K562 (cell line): Measurements from ENCODE around the gene MAP3K6. TPM values are rescaled to one million over a fixed set of nuclear protein-coding genes. Genes with fewer than 3 reads are reported as not detected.

Experiments used
- ADNP ChIP-seq: fragments of 200-800 bp; sonication (Bioruptor generic); IDR thresholded peaks from 2 replicates; pipeline ENCODE4 v1.6.1; 2016; ENCODE audit warnings: missing genetic modification characterization, missing compliant biosample characterization
- BHLHE40 ChIP-seq: IDR thresholded peaks from 2 replicates; pipeline ENCODE4 v1.6.1; 2011; ENCODE audit warnings: low read length, improper control_type of control experiment
- E2F3 ChIP-seq: fragments of 250-450 bp; sonication (Bioruptor Pico); IDR thresholded peaks from 2 replicates; pipeline ENCODE4 v1.4.0; 2020; ENCODE audit warnings: mild to moderate bottlenecking
- KLF13 ChIP-seq: fragments of 450-650 bp; IDR thresholded peaks from 2 replicates; pipeline ENCODE4 v1.6.1; 2016; ENCODE audit warnings: missing genetic modification characterization, low read depth, mild to moderate bottlenecking, missing compliant biosample characterization, moderate library complexity, borderline replicate concordance
- MCM5 ChIP-seq: fragments of 450-650 bp; IDR thresholded peaks from 2 replicates; pipeline ENCODE4 v1.6.1; 2016; ENCODE audit warnings: low read depth
- PURB ChIP-seq: sonication (generic); formaldehyde crosslinking; IDR thresholded peaks from 2 replicates; pipeline ENCODE4 v1.9.0; 2021; ENCODE audit warnings: low read depth, mild to moderate bottlenecking, missing genetic modification reagents
- SUPT5H ChIP-seq: fragments of 450-650 bp; IDR thresholded peaks from 2 replicates; pipeline ENCODE4 v1.6.1; 2016
- TBL1XR1 ChIP-seq, 2 experiments: IDR thresholded peaks; 2 replicates each; pipeline ENCODE4 v1.6.1; 2012; ENCODE audit warnings: improper control_type of control experiment in 2 of 2, low read length in 2 of 2, mild to moderate bottlenecking in 1 of 2
- TBP ChIP-seq: optimal IDR thresholded peaks from 2 replicates; pipeline ENCODE3; 2011; ENCODE audit warnings: low read depth, low read length, improper control_type of control experiment
- TCF7L2 ChIP-seq: fragments of 150-350 bp; IDR thresholded peaks from 2 replicates; pipeline ENCODE4 v1.6.1; 2016; ENCODE audit warnings: low read depth, mild to moderate bottlenecking, low read length, moderate library complexity
- WHSC1 ChIP-seq: IDR thresholded peaks from one replicate; pipeline ENCODE4 v1.6.1; 2012; ENCODE audit warnings: low read length, control low read depth, inconsistent platforms
- YY1 ChIP-seq, 3 experiments: IDR thresholded peaks; 2 replicates each; pipeline ENCODE4 v1.6.1; 2011; ENCODE audit warnings: low read length in 2 of 3, mild to moderate bottlenecking in 2 of 3, moderate library complexity in 2 of 3, borderline replicate concordance in 1 of 3, control low read depth in 1 of 3, low read depth in 1 of 3; ENCODE audit not compliant: insufficient read depth in 3 of 3, insufficient replicate concordance in 2 of 3, control insufficient read depth in 1 of 3, insufficient read length in 1 of 3; ENCODE audit errors: extremely low read depth in 1 of 3
- ZNF717 ChIP-seq: fragments of 250-450 bp; sonication (Bioruptor Pico); IDR thresholded peaks from 2 replicates; pipeline ENCODE4 v1.5.0; 2021
- polyA plus RNA-seq, 8 experiments: library from polyadenylated mRNA; depleted of rRNA in 4 of 8; stranded (reverse) in 5 of 8; unstranded in 3 of 8; fragments of >200 nt; fragmentation: Nextera tagmentation in 2 of 8; fragmentation: Illumina TruSeq in 1 of 8; extraction: Ambion mirVana in 2 of 8; extraction: Trizol in 1 of 8; gene quantifications; 2 replicates each; pipeline versions ENCODE4 v1.2.1 to v1.2.3, GENCODE V29; 2011 to 2014; ENCODE audit warnings: inconsistent platforms in 1 of 8, missing spikeins in 1 of 8
- total RNA-seq, 7 experiments: library from RNA; depleted of rRNA in 6 of 7; stranded (reverse); fragments of >200 nt in 6 of 7; fragmentation: Illumina TruSeq in 2 of 7; extraction: Trizol in 2 of 7; gene quantifications; 2 replicates each; pipeline versions ENCODE4 v1.2.1 to v1.2.3, GENCODE V29; 2011 to 2021; ENCODE audit warnings: low replicate concordance in 1 of 7
- TF ChIP-seq, protein P1 (sequence below): fragments of 250-450 bp; sonication (Bioruptor Pico); IDR thresholded peaks from 2 replicates; pipeline ENCODE4 v1.4.0; 2020; ENCODE audit warnings: borderline replicate concordance
- TF ChIP-seq, protein P2 (sequence below): sonication (generic); formaldehyde crosslinking; IDR thresholded peaks from 2 replicates; pipeline ENCODE4 v1.8.0; 2022; ENCODE audit warnings: mild to moderate bottlenecking, missing genetic modification reagents

MAP3K6 gene
- total and polyA plus RNA-seq, 9 of the 15 experiments (the other 6 are each of a cell fraction or from before 2014, with no cell fraction given): 0.99 to 21.9 (median 7.0) TPM

- TF ChIP-seq MCM5 (no peak), WHSC1 (no peak), BHLHE40 (no peak), TBL1XR1 (IDR thresholded peaks at IDR 0.05; ENCODE audit: low read length in 2 of 2) (no peak), KLF13 (no peak), ADNP (tag) (no peak), YY1 (IDR thresholded peaks at IDR 0.05; ENCODE audit: borderline replicate concordance in 1 of 3, control insufficient read depth in 1 of 3, extremely low read depth in 1 of 3, insufficient read depth in 3 of 3, insufficient read length in 1 of 3, insufficient replicate concordance in 2 of 3, low read depth in 1 of 3, low read length in 2 of 3) (peak in 1 of 3 experiments; percentile 23), TCF7L2 (no peak), ZNF717 (no peak), PURB (no peak), TBP (peak; percentile 28), SUPT5H (no peak), E2F3 (CRISPR knock-in tag) (no peak)
- TF ChIP-seq, protein P1, sequence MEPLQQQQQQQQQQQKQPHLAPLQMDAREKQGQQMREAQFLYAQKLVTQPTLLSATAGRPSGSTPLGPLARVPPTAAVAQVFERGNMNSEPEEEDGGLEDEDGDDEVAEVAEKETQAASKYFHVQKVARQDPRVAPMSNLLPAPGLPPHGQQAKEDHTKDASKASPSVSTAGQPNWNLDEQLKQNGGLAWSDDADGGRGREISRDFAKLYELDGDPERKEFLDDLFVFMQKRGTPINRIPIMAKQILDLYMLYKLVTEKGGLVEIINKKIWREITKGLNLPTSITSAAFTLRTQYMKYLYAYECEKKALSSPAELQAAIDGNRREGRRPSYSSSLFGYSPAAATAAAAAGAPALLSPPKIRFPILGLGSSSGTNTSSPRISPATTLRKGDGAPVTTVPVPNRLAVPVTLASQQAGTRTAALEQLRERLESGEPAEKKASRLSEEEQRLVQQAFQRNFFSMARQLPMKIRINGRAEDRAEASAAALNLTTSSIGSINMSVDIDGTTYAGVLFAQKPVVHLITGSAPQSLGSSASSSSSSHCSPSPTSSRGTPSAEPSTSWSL (CRISPR knock-in tag): no peak
- TF ChIP-seq, protein P2, sequence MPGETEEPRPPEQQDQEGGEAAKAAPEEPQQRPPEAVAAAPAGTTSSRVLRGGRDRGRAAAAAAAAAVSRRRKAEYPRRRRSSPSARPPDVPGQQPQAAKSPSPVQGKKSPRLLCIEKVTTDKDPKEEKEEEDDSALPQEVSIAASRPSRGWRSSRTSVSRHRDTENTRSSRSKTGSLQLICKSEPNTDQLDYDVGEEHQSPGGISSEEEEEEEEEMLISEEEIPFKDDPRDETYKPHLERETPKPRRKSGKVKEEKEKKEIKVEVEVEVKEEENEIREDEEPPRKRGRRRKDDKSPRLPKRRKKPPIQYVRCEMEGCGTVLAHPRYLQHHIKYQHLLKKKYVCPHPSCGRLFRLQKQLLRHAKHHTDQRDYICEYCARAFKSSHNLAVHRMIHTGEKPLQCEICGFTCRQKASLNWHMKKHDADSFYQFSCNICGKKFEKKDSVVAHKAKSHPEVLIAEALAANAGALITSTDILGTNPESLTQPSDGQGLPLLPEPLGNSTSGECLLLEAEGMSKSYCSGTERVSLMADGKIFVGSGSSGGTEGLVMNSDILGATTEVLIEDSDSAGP (CRISPR knock-in tag): 0 out of 2 replicates have a peak, but pooled peaks have one; percentile 45
These were observed 17.6 kb downstream of the MAP3K6 start (continued) for GRCh38 chr1:27348861-27349783.
